GM13976 (cell line): Measurements from ENCODE around the gene COQ8B.

Experiments
- DNase-seq: peaks from one replicate; pipeline ENCODE4 v3.0.0; 2012; ENCODE audit warnings: low spot score
- CTCF ChIP-seq: IDR thresholded peaks from 2 replicates; pipeline ENCODE4 v1.5.1; 2012; ENCODE audit warnings: borderline replicate concordance, mild to moderate bottlenecking; ENCODE audit not compliant: insufficient read depth; ENCODE audit errors: extremely low read depth, missing control alignments, control extremely low read depth
- in situ Hi-C: fragments of 300-500 bp; cut with MboI; formaldehyde crosslinking; loops from one replicate; pipeline ENCODE4 v1.12.0; 2022; ENCODE audit warnings: low sequenced_read_pairs, mixed read lengths, inconsistent platforms; ENCODE audit not compliant: unreplicated experiment

Gene COQ8B

DNA sequence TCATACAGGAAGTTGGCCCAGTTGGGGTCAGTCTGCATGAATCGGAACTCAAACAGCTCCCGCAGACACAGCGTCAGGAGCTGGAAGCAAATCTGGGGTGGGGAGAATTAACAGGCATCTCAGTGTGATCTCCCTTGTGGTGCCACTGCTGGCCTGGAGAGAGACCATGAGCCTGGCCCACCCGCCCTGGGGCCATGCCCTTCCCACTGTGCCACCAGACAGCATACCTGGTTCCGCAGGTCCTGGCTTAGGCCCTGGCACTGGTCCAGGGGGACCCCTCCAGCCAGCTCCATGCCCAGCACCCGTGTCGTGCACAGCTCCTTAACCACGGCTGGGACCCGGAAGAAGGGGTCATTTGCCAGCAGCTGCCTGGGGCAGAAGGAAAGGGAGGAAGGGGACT lies 16.6 kb downstream of the COQ8B start:
- in situ Hi-C loops: no loop called here
- TF ChIP-seq CTCF: no peak
- DNase-seq: no peak

DNA sequence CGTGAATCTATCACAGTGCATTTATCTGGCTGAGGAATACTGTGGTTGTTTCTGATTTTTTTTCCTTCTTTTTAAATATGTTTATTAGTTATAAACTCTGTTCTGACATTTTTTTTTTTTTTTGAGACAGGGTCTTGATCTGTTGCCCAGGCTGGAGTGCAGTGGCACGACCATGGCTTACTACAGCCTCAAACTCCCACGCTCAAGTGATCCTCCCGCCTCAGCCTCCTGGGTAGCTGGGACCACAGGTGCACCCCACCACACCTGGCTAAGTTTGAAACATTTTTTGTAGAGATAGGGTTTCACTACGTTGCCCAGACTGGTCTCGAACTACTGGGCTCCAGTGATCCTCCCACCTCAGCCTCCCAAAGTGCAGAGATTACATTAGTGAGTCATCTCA lies 19.7 kb downstream of the COQ8B start:
- TF ChIP-seq CTCF: no peak
- in situ Hi-C loops: no loop called here
- DNase-seq: no peak

- in situ Hi-C loops: no loop called here
- no peak for DNase-seq
- TF ChIP-seq CTCF: no peak
These were observed 20.8 kb downstream of the COQ8B start for GRCh38 chr19:40695881-40696280.

DNA sequence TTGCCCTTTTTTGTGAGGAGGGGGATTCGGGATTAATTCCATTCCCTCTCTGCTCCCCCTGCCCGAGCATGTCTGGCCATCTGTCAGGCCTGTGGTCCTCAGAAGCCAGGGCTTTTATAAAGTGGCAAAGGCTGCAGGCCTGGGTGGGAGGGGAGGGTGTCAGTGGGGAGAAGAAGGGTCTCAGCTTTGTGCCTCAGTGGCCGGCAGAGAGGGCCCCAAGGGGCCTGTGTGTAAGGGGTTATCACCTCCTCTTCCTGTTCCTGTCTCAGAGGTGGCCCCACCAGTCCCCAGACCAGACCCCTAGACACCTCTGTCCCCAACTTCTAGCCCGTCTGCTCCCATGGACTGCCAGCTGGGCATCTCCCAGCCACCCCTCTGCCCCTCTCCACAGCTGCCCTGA lies 22.8 kb downstream of the COQ8B start:
- no peak for TF ChIP-seq CTCF
- in situ Hi-C loops: no loop called here
- no peak for DNase-seq

DNA sequence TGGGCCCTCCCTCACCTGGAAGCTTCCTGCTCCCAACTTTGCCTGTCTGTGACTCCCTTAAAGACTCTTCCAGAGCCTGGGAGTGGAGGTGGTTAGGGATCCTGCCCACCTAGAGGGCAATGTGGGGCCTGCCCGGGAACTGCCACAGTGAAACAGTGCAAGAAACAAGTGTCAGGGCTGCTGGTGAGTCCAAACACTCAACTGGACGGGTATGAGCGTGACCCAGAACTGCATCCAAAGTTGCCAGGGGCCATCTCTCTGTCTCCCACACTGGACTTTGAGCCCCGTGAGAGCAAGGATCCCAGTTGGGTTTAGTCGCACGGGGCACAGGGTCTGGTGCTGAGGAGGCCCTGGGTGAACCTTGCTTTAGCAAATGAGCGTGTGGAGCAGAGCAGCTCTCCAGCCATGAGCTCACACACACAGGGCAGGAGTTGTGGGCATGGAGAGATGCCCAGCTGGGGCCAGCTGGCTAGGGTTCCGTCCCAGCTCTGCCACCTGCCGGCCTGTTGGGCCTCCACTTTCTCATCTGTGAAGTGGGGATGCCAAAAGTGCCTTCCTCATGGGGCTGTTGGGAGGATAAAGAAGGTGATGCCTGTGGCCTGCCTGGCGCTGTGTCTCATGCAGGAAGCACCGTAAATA lies 23.4 kb downstream of the COQ8B start:
- TF ChIP-seq CTCF: no peak
- no peak for DNase-seq
- in situ Hi-C loops: no loop called here

GRCh38 chr19:40692212-40692551 lies 24.5 kb downstream of the COQ8B start:
- no peak for TF ChIP-seq CTCF
- in situ Hi-C loops: no loop called here
- DNase-seq: no peak

DNA sequence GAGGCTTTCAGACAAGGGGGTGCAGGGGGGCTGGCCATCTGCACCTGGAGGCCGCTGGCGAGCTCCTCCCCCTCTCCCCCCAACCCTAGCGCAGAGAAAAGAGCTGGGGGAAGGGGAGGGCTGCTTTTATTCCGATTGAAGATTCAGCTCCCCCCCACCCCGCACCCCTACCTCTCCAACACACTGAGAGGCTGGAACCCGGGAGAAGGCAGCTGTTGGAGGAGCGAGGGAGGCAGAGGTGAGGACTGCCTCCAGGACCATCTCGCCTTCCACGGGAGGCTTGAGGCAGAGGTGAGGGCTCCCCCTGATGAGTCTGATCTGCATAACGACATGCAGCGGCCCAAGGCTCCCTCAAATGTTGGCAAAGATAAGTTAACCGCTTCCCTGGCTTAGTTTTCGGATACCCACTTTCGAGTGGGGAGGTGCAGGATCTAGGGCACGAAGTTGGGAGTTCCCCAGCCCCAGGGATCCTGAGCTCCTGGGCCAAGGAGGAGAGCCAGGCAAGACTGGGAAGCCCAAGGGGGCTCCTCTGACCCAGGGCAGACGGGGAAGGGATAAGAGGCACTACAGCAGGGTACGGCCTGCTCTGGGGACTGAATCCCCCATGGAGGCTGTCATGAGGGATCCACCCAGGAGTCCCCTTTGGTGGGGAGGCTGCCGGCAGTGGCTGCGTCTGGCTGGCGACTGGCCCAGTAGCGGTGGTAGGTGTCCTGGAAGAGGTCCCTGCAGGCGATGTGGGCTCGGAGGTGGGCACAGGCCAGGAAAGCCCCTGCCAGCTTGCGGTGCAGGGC lies 25.1 kb downstream of the COQ8B start:
- TF ChIP-seq CTCF: no peak
- no peak for DNase-seq
- in situ Hi-C loops: no loop called here
